Hematopoietic multipotent progenitor cell treated with erythropoietin and hydrocortisone succinate and interleukin-3 and kit ligand, for 6 days (in vitro differentiated cells): ENCODE results near the gene FRMD1.

Source experiments
- DNase-seq: peaks from one replicate; pipeline ENCODE4 v3.0.0-alpha.2; 2015

FRMD1 gene

DNA sequence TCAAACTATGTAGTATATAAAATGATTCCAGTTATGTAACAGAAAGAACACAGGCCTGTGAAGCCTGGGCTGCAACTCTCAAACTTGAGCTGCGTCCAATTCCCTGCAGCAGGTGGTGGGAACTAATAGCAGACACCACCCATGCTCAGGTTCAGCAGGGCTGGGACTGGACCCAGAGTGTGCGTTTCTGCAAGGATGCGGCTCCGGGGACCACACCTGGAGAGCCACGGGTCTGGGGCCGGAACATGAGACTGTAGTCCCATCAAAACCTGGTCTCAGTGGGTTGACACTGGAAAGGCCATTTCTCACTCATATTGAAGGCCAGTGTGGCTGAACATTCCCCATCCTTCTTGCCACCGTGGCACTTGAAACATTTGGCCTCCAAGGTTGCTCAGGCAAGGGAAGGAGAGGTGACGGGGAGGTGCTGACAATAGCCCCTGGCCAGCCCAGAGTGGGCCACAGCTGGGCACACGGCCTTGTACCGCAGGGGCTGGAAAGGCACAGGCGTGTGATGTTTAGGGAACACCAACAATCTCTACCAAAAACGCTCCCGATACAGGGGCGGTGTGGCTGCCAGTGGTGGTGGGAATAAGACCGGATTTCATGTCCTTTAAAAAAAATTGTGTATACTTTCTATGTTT lies 38.0 kb downstream of the FRMD1 start:
- no peak for DNase-seq

DNA sequence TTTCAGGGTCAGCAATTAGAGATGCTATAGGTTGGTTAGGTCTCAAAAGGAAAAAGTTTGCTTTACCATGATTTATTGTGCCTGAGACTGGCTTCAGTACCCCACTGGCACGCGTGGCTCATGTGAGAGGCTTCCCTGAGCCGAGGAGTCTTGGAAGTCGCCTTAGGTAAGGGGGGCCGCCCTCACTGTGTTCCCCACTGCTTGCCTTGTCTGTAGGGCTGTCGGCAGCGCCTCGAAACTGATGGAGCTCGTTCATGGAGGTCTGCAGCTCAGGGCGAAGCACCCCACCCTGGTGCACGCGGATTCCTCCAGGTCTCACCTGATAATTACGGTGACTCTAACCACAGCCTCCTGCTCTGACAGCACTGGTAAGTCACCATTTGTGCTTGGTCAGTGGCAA lies 39.2 kb downstream of the FRMD1 start:
- no peak for DNase-seq

DNA sequence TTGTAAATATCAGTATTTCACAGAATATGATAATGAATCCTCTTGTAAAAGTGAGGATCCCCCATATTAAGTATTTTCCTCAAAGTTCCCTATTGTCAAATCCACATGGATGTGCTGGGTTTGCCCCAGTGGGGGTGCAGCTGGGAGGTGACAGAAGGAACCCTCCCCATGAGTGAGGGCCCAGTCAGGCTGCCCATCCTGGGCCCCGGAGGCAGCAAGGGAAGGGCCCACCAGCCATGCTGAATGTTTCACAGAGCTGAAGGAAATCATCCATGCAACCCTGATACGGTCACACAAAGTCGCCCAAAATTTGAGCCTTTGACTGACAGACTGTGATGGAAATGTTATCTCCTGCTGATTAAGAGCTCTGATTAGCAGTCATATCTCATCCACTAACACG lies 39.7 kb downstream of the FRMD1 start:
- no peak for DNase-seq

DNA sequence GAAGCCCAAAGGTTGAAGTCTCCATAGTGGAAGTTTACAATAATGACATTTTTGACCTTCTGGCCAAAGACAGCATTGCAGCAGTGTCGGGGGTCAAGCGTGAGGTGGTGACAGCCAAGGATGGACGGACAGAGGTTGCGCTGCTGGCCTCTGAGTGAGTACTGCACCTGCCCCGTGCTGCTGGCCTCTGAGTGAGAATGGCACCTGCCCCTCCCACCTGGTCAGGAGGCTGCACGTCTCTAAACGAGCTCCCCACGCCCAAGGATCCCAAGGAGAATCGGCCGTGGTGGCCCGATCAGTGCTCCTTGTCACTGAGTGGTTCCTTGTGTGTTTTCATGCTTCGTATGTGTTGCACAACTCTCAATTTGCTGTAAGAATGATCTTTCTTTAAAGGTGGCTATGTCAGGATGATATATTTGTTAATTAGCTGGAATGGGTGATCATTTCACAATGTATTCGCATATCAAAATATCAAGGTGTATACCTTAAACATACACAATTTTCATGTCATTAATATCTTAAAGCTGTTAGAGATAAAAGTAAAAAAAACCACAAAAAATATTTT lies 40.4 kb downstream of the FRMD1 start:
- no peak for DNase-seq

DNA sequence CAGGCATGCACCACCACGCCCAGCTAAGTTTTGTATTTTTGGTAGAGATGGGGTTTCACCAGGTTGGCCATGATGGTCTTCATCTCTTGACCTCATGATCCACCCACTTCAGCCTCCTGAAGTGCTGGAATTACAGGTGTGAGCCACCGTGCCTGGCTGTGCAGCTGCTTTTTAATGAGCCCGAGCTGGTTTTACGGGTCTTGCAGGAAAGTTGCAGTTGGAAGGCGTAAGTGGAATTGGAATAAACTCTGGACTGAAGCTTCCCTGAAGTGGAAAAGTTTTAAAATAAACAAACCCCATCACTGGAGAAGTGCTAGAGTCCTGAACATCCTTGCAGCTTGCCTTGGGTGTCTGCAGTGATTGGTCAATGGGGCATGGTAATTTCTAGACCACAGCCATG lies 41.2 kb downstream of the FRMD1 start:
- no peak for DNase-seq

DNA sequence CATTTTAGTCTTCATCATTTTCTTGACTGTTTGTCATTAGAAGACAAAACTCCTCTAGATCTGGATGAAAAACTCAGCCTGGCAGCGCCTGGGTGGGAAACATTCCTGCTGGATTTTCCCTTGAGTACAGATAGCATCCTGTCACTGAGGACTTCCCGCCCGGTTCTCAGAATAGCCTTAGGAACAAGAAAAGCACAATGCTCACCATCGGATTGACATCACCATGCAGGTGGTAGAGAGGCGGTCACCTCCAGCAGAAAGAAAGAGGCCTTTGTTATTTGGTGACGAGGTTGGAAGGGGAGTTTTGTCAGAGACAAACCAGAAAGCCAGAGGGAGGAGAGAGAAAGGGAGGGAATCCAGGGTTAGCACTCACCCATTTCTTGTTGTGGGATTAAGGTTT lies 41.8 kb downstream of the FRMD1 start:
- no peak for DNase-seq

DNA sequence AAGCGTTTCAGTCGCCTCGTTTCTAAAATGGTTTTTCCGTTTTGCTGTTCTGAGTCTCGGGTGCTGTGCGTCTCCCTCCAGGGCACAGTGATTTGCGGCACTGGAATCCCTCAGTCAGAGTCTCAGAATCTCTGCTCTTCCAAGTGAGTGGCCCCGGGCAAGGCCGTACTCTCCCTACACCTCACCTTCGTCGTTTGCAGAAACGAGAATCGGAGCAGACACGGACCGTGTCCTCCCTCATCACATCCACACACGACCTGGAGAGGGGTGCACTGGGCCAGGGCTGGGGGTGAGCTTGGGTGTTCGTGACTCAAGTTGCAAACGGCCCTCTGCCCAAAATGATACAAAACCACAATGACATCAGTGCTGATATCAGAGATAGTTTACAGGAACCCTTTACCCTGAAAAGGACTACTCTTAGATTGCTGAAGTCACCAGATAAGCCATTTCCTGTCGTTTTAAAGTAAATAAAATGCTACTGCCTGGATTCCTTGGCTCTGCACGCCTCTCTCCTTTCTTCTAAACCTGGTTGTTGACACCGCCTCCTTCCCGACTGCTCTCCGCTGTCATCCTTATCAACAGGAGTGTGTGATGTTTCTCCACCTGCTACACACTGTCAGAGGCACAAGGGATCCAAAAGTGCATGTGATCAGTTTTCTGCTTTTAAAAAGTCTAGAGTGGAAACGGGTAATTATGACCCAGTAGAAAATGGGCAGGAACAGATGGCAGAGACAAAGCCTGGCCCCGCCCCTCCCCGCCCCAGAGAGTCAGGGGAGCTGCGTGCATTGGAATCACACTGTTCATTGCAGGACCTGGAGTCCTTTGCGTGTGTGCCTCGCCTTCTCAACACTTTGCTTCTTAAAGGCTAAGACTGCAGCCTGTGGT lies 43.1 kb downstream of the FRMD1 start:
- peak; percentile 63 for DNase-seq

DNA sequence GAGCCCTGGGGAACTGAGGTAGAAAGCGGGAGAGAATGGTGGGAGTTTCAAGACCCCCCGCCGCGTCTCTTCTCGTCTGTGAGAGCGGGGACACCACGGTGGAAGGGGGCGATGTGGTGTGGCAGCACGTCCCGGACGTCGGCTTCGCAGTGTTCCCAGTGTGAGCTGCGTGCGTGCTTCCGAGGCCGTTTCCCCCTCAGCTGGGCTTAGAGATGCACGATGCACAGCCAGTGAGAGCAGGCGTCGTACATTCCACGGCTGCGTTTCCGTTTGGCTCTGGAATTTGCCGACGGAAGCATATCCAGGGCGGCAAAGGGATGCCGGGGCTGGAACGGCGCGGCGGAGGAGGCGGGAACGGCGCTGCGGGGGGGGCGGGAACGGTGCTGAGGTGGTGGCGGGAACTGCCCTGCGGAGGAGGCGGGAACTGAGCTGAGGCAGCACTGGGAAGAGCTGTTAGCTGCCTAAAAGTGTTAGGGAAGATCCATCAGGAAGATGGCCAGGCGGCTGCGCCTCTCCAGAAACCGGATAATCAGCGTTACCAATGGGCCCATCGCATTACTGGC lies 43.8 kb downstream of the FRMD1 start:
- no peak for DNase-seq

DNA sequence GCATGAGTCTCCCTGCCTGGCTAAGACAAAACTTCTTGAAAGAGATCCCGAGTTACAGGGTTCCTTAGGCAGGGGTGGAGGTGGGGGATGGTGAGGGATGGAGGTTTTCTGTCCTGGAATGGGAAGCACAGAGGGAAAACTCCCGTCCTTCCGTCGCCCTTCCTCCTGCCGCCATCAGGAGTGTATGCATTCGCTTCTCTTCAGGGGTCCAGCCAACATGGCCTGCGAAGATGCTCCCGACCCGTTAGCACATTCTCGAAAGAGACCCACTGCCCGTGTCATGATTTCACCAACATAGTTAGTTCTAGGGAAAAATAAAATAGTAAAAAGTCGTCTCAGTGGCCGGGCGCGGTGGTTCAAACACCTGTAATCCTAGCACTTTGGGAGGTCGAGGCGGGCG lies 44.5 kb downstream of the FRMD1 start:
- no peak for DNase-seq

DNA sequence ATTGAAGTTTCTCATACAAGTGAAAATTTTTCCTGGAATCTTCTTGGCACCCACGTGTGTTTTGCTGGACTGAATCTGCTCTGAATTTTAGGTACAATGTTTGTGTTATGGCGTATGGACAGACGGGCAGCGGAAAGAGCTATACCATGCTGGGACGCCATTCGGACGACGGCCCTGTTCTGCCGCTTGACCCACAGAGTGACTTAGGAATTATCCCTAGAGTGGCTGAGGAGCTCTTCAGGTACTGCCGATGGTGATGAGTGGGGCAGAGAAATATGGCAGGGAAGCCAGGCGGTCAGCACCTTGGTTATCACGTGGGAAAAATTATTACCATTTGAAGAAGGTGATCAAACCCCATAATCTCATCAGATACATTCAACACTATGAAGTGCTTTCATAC lies 45.2 kb downstream of the FRMD1 start:
- no peak for DNase-seq

DNA sequence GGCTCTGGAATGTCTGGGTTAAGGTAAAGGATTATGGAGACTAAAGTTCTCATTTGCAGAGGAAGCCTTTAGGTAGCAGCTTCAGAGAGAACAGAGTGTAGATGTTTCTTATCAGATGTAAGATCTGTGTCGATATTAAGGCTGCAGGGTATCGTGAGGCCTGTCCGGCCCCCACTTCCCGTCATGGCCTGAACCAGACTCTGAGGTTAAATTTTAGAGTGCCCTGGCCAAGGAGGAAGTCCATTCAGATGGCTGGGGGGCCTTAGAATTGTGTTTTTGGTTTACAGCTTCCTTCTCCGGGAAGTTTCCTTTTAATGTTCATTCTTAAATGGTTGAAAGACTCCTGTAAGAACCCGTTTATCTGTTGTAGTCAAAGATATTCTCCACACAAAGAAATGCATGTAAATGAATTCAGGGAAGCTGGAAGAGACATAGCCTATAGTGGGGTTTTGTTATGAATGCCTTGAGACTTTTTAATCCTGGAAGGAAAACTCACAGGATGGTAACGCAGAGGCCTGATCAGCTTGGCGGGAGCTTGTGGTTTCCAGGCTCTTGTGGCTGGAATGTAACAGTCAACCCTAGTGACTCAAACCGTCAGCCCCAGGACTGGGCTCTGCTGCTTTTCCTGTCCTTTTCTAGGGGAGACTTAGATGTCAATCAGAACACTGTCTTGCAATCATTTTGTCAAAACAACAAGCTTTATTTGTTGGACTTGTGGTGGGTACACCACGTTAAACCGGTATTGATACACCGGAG lies 46.8 kb downstream of the FRMD1 start:
- peak; percentile 48 for DNase-seq

DNA sequence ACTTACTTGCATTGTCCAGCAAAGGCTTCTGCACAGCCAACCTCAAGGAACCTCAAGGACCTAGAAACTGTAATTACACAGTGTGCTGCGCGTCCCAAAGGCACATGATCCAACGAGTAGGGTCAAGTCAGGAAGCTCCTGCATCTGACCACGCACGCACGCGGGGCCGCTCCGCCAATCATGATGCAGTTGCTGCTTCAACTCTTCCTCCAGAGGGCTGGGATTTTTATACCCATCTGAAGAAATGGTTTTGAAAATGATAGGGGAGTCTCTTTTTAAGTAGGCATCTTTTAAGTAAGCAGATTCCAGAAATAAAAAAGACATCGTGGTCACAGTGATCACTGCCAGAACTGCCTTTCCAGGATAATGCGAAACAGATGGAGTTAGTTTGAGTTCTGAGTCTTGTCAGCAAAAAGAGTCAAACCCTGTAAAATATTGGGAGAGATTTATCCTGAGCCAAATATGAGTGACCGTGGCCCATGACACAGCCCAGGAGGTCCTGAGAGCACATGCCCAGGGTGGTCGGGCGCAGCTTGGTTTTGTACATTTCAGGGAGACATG lies 47.5 kb downstream of the FRMD1 start:
- no peak for DNase-seq

DNA sequence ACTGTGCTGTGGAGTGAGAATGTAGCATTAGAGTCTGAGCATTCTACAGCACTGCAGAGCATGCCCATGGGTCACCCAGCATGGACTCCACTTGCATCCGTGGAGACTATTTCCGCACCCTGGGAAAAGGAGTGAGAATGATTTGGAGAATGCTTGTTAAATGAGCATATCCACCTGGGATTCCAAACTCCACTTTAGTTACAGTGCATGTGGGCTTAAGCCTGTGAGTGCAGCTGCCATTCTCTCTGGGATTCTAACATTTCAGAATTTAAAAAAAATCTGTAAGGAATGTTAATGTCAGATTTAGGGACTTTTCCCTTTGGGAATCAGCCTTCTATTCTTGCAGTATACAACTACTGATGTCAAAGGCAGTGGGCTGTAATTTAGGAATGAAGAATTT lies 48.1 kb downstream of the FRMD1 start:
- DNase-seq = no peak

DNA sequence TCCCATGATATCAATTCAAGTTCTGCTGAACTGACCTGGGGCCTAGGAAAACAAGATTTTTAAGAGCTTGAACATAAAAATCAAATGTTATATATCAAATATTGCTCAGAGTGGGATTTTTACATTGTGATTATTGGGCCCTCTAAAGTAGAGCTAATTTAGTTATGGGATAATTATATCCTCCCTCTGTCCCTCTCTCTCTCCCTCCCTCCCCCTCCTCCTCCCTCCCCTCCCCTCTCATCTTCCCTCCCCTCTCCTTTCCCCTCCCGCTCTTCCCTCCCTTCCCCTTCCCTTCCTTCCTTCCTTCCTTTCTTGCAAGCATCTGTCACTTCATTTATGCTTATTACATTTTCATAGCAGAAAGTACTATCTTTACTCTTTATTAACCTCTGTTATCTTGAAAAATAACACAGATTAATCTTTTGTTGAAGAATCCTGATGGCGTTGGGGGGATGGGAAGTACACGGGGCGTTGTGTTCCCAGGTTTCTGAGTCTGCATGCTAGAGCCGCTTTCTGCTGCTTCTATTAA lies 48.7 kb downstream of the FRMD1 start:
- no peak for DNase-seq

DNA sequence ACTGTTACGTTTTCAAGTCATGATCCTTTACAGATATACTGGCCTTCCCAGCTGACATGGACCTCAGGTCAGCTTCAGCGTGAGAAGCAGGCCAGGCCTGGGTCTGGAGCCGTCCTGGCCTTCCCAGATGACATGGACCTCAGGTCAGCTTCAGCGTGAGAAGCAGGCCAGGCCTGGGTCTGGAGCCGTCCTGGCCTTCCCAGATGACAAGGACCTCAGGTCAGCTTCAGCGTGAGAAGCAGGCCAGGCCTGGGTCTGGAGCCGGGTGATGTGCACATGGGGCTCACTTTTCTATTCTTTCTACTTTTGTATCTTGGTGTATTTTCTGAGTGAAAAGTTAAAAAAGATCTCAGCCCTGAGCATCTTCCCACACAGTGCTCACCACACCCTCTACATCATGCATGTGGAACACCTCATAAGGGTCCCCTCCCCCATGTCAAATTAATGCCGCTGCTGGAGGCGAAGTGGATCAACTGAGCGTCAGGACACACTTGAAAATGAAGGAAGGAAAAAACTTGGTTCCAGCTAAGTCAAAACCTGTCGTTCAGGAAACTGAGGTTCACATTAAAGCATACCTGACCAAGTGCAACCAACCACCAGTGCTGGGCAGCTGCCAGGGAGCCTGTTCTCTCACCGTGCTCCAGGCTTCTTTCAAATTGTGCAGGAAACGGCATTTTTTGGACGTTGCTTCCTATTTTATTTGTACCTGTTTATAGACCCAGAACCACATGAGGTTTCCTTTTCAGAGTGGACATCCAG lies 49.4 kb downstream of the FRMD1 start:
- no peak for DNase-seq

DNA sequence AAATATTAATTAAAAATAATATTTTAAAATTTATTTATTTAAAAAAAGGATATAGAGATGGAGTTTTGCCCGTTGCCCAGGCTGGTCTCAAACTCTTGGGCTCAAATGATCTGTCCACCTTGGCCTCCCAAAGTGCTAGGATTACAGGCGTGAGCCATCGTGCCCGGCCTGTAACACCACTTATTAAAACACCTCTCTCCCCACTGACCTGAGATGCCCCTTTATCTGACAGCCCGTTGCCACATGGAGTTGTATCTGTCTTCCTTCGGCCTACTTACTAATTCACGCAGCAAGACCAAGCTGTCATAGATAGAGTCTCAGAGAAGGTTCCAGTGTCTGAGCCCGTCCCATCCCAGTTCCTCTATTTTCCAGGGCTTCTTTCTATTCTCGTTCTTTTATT lies 50.8 kb downstream of the FRMD1 start:
- DNase-seq = no peak

DNA sequence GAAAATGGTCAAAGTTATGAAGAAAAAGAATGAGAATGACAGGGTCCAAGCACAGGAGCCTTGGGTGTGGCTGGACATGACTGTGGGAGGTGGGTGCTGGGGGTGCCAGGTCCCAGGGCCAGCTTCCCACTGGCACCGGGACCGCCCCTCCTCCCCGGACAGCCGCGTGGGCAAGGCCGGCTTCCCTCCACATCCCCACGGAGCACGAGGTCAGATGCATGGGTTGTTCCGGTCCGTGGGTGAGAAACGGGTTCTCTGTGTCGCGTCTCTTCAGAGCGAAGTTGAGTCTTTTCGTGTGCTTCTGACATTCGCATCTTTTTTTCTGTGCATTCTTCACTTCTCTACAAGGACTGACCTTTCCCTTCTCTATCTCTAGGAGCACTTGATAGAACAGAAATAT lies 51.5 kb downstream of the FRMD1 start:
- DNase-seq = no peak

DNA sequence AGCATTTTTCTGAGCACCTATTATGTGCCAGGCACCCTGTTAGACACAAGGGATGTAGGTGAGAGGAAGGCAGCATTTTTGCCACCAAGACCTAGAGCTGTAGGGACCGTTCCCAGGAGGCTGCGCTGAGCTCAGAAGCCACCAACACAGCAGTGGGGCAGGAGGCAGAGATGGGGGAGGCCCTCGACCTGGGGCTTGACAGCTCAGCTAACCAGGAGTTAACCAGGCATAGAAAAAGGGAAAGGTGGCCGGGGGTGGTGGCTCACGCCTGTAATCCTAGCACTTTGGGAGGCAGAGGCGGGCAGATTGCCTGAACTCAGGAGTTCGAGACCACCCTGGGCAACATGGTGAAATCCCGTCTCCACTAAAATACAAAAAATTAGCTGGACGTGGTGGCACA lies 52.1 kb downstream of the FRMD1 start:
- no peak for DNase-seq

DNA sequence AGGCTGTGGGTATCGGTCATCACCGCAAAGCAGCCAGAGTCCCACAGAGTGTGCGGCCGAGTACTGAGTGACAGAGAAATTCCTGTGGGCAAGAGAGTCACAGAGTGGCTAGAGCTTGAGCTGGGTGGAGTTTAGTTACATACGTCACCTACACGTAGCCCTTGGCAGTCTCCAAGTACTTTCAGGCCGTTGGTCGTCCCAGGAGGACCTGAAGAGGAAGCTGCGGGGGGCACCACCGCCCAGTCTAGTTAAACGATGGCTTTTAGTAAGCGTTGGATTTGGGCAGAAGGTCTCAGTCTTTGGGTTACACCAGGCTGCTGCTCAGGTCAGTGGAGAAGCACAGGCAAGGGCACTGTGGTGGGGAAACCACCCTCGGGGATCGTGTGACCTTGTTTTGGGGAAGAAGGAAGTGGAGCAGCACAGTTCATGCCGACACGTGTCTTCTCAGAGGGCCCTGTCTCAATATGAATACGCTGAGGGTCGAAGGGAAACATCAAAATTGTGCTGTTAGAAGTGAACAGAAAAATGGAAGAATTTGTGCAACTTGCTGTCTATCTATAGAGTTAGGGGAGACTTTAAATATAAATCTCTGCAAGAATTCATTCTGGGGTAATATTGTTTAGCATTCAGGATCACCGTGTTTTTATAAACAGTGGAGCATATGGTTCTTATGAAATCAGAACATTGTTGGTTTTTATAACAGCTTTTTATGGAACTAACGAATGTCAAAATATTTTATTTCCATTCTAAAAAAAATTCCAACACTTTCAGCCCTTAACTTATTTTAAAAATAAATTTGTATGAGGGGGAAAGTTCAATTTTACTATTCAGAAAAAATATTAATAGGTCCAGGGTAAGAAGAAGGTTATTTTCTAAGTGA lies 52.9 kb downstream of the FRMD1 start:
- DNase-seq = no peak

DNA sequence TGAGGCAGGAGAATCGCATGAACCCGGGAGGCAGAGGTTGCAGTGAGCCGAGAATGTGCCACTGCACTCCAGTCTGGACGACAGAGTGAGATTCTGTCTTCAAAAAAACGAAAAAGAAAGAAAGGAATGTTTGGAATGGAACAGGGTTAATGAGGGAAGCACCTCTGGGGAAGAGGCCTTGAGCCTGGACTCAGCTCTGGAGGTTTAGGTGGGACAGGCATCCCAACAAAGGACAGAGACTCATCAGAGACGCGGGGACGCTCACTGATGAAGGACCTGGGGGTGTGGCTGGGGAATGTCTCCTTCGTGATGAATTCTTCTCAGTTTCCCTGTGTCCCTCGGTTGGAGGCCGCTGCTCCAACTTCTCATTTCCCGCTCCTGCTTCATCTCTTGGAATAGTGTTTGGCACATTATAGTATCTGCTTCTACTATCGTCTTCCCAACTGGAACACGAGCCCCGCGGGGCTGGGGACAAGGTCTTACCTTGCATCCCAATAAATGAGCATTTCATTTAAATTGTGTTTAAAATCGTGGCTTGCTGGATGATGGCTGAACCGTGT lies 54.0 kb downstream of the FRMD1 start:
- no peak for DNase-seq
